K562 (cell line): ENCODE results near the gene HMGCLL1. TPM values are rescaled to one million over a fixed set of nuclear protein-coding genes. Genes with fewer than 3 reads are reported as not detected.

Experiments
- ATAC-seq: fragments of 200-7000 bp; cut with Tn5 transposase; 3 replicates; pipeline ENCODE4 v1.9.1; 2020; ENCODE audit warnings: moderate library complexity
- BruUV-seq: library from RNA; stranded (reverse); fragments of 400-500 nt; replicated peaks from 2 replicates; lab custom pipeline; 2021; lab: Mats Ljungman, UMichigan
- CTCF ChIA-PET: fragments of 300-600 bp; formaldehyde crosslinking; extraction: SDS; loops from one replicate; lab custom pipeline; 2021; ENCODE audit warnings: low intra/inter-chr PET ratio; lab: Yijun Ruan, JAX
- POLR2A ChIA-PET: fragments of 300-600, 350-650 bp; sonication (Branson Sonifier 250); formaldehyde crosslinking; extraction: SDS; loops from one replicate; lab custom pipeline; 2021; ENCODE audit warnings: antibody characterized with exemption, inconsistent platforms; lab: Yijun Ruan, JAX
- DNase-seq, 4 experiments: peaks; one replicate each; pipeline versions ENCODE4 v3.0.0 to v3.0.0-alpha.2; 2011 to 2018; ENCODE audit warnings: low spot score in 3 of 4, mixed read lengths in 3 of 4; ENCODE audit errors: extremely low read depth in 1 of 4
- FAIRE-seq: peaks from 2 replicates; lab custom pipeline; 2011; peaks lifted over from hg19 to GRCh38; lab: Jason Lieb, UNC
- H2AFZ ChIP-seq: 2 replicates; pipeline ENCODE4 v1.6.0; 2011; ENCODE audit warnings: low read depth, low read length, control low read depth, inconsistent platforms
- H3K27ac ChIP-seq: fragments of 200-600 bp; 3 replicates; pipeline ENCODE4 v1.8.0; 2011; ENCODE audit warnings: low read depth, mild to moderate bottlenecking, control low read depth, inconsistent platforms, low read length, moderate library complexity, mixed read lengths; ENCODE audit errors: extremely low read depth
- H3K27me3 ChIP-seq, 2 experiments: fragments of 300-600 bp in 1 of 2; 2 replicates in 1 of 2; 3 replicates in 1 of 2; pipeline versions ENCODE4 v1.6.0 to v1.8.0; 2011; ENCODE audit warnings: inconsistent platforms in 2 of 2, low read length in 2 of 2, mild to moderate bottlenecking in 1 of 2, mixed read lengths in 1 of 2, moderate library complexity in 1 of 2; ENCODE audit not compliant: control insufficient read depth in 2 of 2, insufficient read depth in 2 of 2
- H3K36me3 ChIP-seq: fragments of 300-600 bp; 3 replicates; pipeline ENCODE4 v1.8.0; 2011; ENCODE audit warnings: mild to moderate bottlenecking, low read length, inconsistent platforms; ENCODE audit not compliant: control insufficient read depth, insufficient read depth
- H3K4me1 ChIP-seq, 2 experiments: fragments of 200-600 bp in 1 of 2; replicated peaks in 1 of 2; 2 replicates in 1 of 2; 3 replicates in 1 of 2; pipeline versions ENCODE4 v1.5.1 to v1.8.0; 2011; ENCODE audit warnings: inconsistent platforms in 2 of 2, low read length in 2 of 2, mild to moderate bottlenecking in 1 of 2, mixed read lengths in 1 of 2, moderate library complexity in 1 of 2; ENCODE audit not compliant: control insufficient read depth in 2 of 2, insufficient read depth in 2 of 2
- H3K4me2 ChIP-seq: 2 replicates; pipeline ENCODE4 v1.6.1; 2011; ENCODE audit warnings: low read length, control low read depth, inconsistent platforms, mixed read lengths; ENCODE audit not compliant: insufficient read depth
- H3K4me3 ChIP-seq: fragments of 200-600 bp; sonication (generic), shearing (Covaris generic); 2 replicates; pipeline ENCODE4 v1.5.1; 2016; ENCODE audit warnings: control low read depth, inconsistent platforms
- H3K79me2 ChIP-seq: fragments of 200-600 bp; 3 replicates; pipeline ENCODE4 v1.8.0; 2011; ENCODE audit warnings: low read length, inconsistent platforms; ENCODE audit not compliant: control insufficient read depth, insufficient read depth
- H3K9ac ChIP-seq, 2 experiments: 2 replicates each; pipeline versions ENCODE4 v1.6.0 to v1.6.1; 2011; ENCODE audit warnings: low read depth in 2 of 2, low read length in 2 of 2, control low read depth in 1 of 2, inconsistent platforms in 1 of 2, mild to moderate bottlenecking in 1 of 2, mixed read lengths in 1 of 2; ENCODE audit not compliant: insufficient read depth in 1 of 2
- H3K9me1 ChIP-seq: one replicate; pipeline ENCODE4 v1.6.0; 2011; ENCODE audit warnings: inconsistent platforms, mild to moderate bottlenecking, low read length, moderate library complexity; ENCODE audit not compliant: control insufficient read depth, insufficient read depth
- H3K9me3 ChIP-seq: replicated peaks from 2 replicates; pipeline ENCODE4 v1.5.1; 2011; ENCODE audit warnings: low read depth, low read length, inconsistent platforms; ENCODE audit not compliant: control insufficient read depth, insufficient read depth
- H4K20me1 ChIP-seq: replicated peaks from 2 replicates; pipeline ENCODE4 v1.6.1; 2011; ENCODE audit warnings: low read length, inconsistent platforms, mixed read lengths; ENCODE audit not compliant: control insufficient read depth, insufficient read depth
- CEBPB ChIP-seq: fragments of 450-650 bp; IDR thresholded peaks from 2 replicates; pipeline ENCODE4 v1.6.1; 2016; ENCODE audit warnings: missing genetic modification characterization, missing compliant biosample characterization
- CREB3 ChIP-seq: fragments of 450-650 bp; conservative IDR thresholded peaks from 2 replicates; pipeline ENCODE4 v1.6.1; 2016; ENCODE audit warnings: missing genetic modification characterization, low read depth, mild to moderate bottlenecking, missing compliant biosample characterization, moderate library complexity
- DACH1 ChIP-seq: fragments of 450-650 bp; IDR thresholded peaks from 2 replicates; pipeline ENCODE4 v1.6.1; 2018; ENCODE audit not compliant: partially characterized antibody
- DIDO1 ChIP-seq: fragments of 450-650 bp; IDR thresholded peaks from 2 replicates; pipeline ENCODE4 v1.6.1; 2016; ENCODE audit warnings: low read depth, missing biosample characterization, missing genetic modification characterization
- GABPB1 ChIP-seq: sonication (generic); formaldehyde crosslinking; IDR thresholded peaks from 2 replicates; pipeline ENCODE4 v1.8.0; 2022; ENCODE audit warnings: mild to moderate bottlenecking, missing genetic modification reagents
- HNRNPH1 ChIP-seq: fragments of 200-400 bp; formaldehyde crosslinking; optimal IDR thresholded peaks from 2 replicates; pipeline ENCODE3; 2017; ENCODE audit warnings: low read depth, mild to moderate bottlenecking, low read length, moderate library complexity
- KLF6 ChIP-seq: fragments of 250-450 bp; sonication (Bioruptor Pico); IDR thresholded peaks from 2 replicates; pipeline ENCODE4 v1.4.0; 2020; ENCODE audit warnings: mild to moderate bottlenecking, moderate library complexity, borderline replicate concordance
- MCM3 ChIP-seq: fragments of 450-650 bp; IDR thresholded peaks from 2 replicates; pipeline ENCODE4 v1.6.1; 2016
- NCOA4 ChIP-seq: fragments of 450-650 bp; IDR thresholded peaks from 2 replicates; pipeline ENCODE4 v1.6.1; 2018; ENCODE audit warnings: mild to moderate bottlenecking; ENCODE audit not compliant: partially characterized antibody
- SETDB1 ChIP-seq: IDR thresholded peaks from one replicate; pipeline ENCODE4 v1.6.1; 2012; ENCODE audit warnings: low read length, control low read depth, inconsistent platforms
- SIX5 ChIP-seq, 2 experiments: IDR thresholded peaks; 2 replicates each; pipeline ENCODE4 v1.6.1; 2011; ENCODE audit warnings: low read length in 2 of 2, borderline replicate concordance in 1 of 2, low read depth in 1 of 2, mild to moderate bottlenecking in 1 of 2, moderate library complexity in 1 of 2; ENCODE audit not compliant: insufficient read depth in 1 of 2
- YBX1 ChIP-seq: fragments of 450-650 bp; IDR thresholded peaks from 2 replicates; pipeline ENCODE4 v1.7.1; 2016; ENCODE audit warnings: mild to moderate bottlenecking
- WGBS: fragments of 100-300 bp; shearing (Covaris generic); methylation state at CpG from one replicate; pipeline ENCODE4 v1.1.6; 2016; ENCODE audit warnings: low coverage, mixed read lengths; ENCODE audit not compliant: insufficient coverage; ENCODE audit errors: missing lambda C conversion rate; 5-methylcytosine and 5-hydroxymethylcytosine counted together
- in situ Hi-C: fragments of 300-500 bp; cut with MboI; formaldehyde crosslinking; loops from 4 replicates; pipeline ENCODE4 v1.15.0; 2018; ENCODE audit warnings: inconsistent platforms, mixed read lengths
- intact Hi-C: fragments of 100-400 bp; cut with micrococcal nuclease; formaldehyde crosslinking; loops from 2 replicates; pipeline ENCODE4 v1.14.2; 2022
- polyA plus RNA-seq, 8 experiments: library from polyadenylated mRNA; depleted of rRNA in 4 of 8; stranded (reverse) in 5 of 8; unstranded in 3 of 8; fragments of >200 nt; fragmentation: Nextera tagmentation in 2 of 8; fragmentation: Illumina TruSeq in 1 of 8; extraction: Ambion mirVana in 2 of 8; extraction: Trizol in 1 of 8; gene quantifications; 2 replicates each; pipeline versions ENCODE4 v1.2.1 to v1.2.3, GENCODE V29; 2011 to 2014; ENCODE audit warnings: inconsistent platforms in 1 of 8, missing spikeins in 1 of 8
- total RNA-seq, 7 experiments: library from RNA; depleted of rRNA in 6 of 7; stranded (reverse); fragments of >200 nt in 6 of 7; fragmentation: Illumina TruSeq in 2 of 7; extraction: Trizol in 2 of 7; gene quantifications; 2 replicates each; pipeline versions ENCODE4 v1.2.1 to v1.2.3, GENCODE V29; 2011 to 2021; ENCODE audit warnings: low replicate concordance in 1 of 7

HMGCLL1 gene
- total and polyA plus RNA-seq, 9 of the 15 experiments (the other 6 are each of a cell fraction or from before 2014, with no cell fraction given), result not detected

- TF ChIP-seq NCOA4 (no peak), DIDO1 (no peak), HNRNPH1 (no peak), MCM3 (no peak), SIX5 (IDR thresholded peaks at IDR 0.05; ENCODE audit: borderline replicate concordance in 1 of 2, insufficient read depth in 1 of 2, low read depth in 1 of 2, low read length in 2 of 2) (no peak), YBX1 (no peak), CEBPB (tag) (no peak)
- TF ChIP-seq, all 486 proteins: peak for 0
Measured at GRCh38 chr6:55604021-55604420, 25.0 kb upstream of the HMGCLL1 start (continued).

GRCh38 chr6:55601120-55601519 lies 22.1 kb upstream of the HMGCLL1 start:
- 11% methylated on average over 2 of the region's 2 CpGs for WGBS
- H3K27ac ChIP-seq, result no peak overlapping the region
- in situ Hi-C loops (no loop called here), intact Hi-C loops (no loop called here)
- H2AFZ ChIP-seq, result no peak overlapping the region
- no peaks in the 10 kb centered on the region for H3K4me1 ChIP-seq
- ATAC-seq, result no peak
- no peak overlapping the region for H3K4me3 ChIP-seq
- TF ChIP-seq SETDB1 (no peak), KLF6 (no peak), CREB3 (tag) (no peak), GABPB1 (CRISPR knock-in tag) (no peak), DACH1 (no peak)
- no peak for DNase-seq
- no peaks in the 10 kb centered on the region for H3K27me3 ChIP-seq
- no peaks in the 10 kb centered on the region for H3K36me3 ChIP-seq
- FAIRE-seq, result no peak
- H3K79me2 ChIP-seq, result no peaks in the 10 kb centered on the region
- H3K9ac ChIP-seq, result no peak overlapping the region
- no TSS peak for BruUV-seq
- no peaks in the 10 kb centered on the region for H4K20me1 ChIP-seq
- no peaks in the 10 kb centered on the region for H3K9me1 ChIP-seq
- H3K4me2 ChIP-seq, result no peak overlapping the region
- ChIA-PET CTCF (no interaction called here), POLR2A (no interaction called here)
- H3K9me3 ChIP-seq, result 0 out of 2 replicates have a peak, but pooled peaks cover 2% of the 10 kb centered on the region
